SK-N-SH treated with all-trans-retinoic acid at 6 μM for 48 hours (cell line): ENCODE measurements around the gene DNAH1.

Experiments
- BACH2 ChIP-seq: fragments of 250-450 bp; sonication (Bioruptor Pico); IDR thresholded peaks from 2 replicates; pipeline ENCODE4 v1.9.0; 2021; ENCODE audit warnings: mild to moderate bottlenecking, borderline replicate concordance
- ESRRG ChIP-seq: fragments of 250-450 bp; sonication (Bioruptor Pico); IDR thresholded peaks from 2 replicates; pipeline ENCODE4 v1.6.1; 2021; ENCODE audit warnings: mild to moderate bottlenecking
- GLIS3 ChIP-seq: fragments of 250-450 bp; sonication (Bioruptor Pico); IDR thresholded peaks from 2 replicates; pipeline ENCODE4 v1.5.0; 2020; ENCODE audit warnings: mild to moderate bottlenecking, moderate library complexity
- ISL1 ChIP-seq: fragments of 250-450 bp; sonication (Bioruptor Pico); IDR thresholded peaks from 2 replicates; pipeline ENCODE4 v2.1.2; 2022; ENCODE audit warnings: mild to moderate bottlenecking, moderate library complexity
- OSR1 ChIP-seq: fragments of 250-450 bp; sonication (Bioruptor Pico); IDR thresholded peaks from 2 replicates; pipeline ENCODE4 v1.8.0; 2022; ENCODE audit warnings: moderate library complexity, mild to moderate bottlenecking, inconsistent platforms
- ZC3H10 ChIP-seq: fragments of 250-450 bp; sonication (Bioruptor Pico); IDR thresholded peaks from 2 replicates; pipeline ENCODE4 v1.5.1; 2021; ENCODE audit warnings: mild to moderate bottlenecking, moderate library complexity
- ZFP30 ChIP-seq: fragments of 450-650 bp; formaldehyde crosslinking; IDR thresholded peaks from 2 replicates; pipeline ENCODE4 v1.5.0; 2022; ENCODE audit warnings: mild to moderate bottlenecking, moderate library complexity
- ZNF565 ChIP-seq: fragments of 450-650 bp; formaldehyde crosslinking; conservative IDR thresholded peaks from 2 replicates; pipeline ENCODE4 v1.5.0; 2020; ENCODE audit warnings: low read depth, mild to moderate bottlenecking, moderate library complexity
- TF ChIP-seq, protein P1 (sequence below): fragments of 250-450 bp; sonication (Bioruptor Pico); IDR thresholded peaks from 2 replicates; pipeline ENCODE4 v1.8.0; 2020; ENCODE audit warnings: mild to moderate bottlenecking, moderate library complexity, borderline replicate concordance
- TF ChIP-seq, protein P2 (sequence below): fragments of 250-450 bp; sonication (Bioruptor Pico); IDR thresholded peaks from 2 replicates; pipeline ENCODE4 v1.8.0; 2021; ENCODE audit warnings: low read depth, mild to moderate bottlenecking, moderate library complexity, borderline replicate concordance
- TF ChIP-seq, protein P3 (sequence below): fragments of 250-450 bp; sonication (Bioruptor Pico); IDR thresholded peaks from 2 replicates; pipeline ENCODE4 v1.5.1; 2020; ENCODE audit warnings: low read depth, mild to moderate bottlenecking, moderate library complexity

DNA sequence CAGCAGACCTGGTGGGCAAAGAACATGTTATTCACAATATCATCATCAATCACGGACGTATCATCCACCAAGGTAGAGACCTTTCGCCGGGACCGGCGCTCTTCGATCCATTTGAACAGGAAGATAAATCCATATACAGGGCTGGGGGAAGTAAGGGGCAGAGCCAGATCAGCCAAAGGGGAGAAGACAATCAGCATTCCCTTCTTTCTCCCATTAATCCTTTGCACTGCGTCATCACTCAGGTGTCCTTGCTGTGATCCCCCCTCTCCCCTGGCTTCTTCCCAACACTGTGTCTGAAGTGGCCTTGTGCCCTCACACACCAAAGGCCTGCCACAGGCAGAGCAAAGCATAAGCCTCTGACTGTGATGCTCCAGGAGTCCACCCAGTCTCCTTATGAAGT, 92.3 kb downstream of the DNAH1 start:
- TF ChIP-seq ZNF565 (CRISPR knock-in tag) = no peak
- TF ChIP-seq, protein P1, sequence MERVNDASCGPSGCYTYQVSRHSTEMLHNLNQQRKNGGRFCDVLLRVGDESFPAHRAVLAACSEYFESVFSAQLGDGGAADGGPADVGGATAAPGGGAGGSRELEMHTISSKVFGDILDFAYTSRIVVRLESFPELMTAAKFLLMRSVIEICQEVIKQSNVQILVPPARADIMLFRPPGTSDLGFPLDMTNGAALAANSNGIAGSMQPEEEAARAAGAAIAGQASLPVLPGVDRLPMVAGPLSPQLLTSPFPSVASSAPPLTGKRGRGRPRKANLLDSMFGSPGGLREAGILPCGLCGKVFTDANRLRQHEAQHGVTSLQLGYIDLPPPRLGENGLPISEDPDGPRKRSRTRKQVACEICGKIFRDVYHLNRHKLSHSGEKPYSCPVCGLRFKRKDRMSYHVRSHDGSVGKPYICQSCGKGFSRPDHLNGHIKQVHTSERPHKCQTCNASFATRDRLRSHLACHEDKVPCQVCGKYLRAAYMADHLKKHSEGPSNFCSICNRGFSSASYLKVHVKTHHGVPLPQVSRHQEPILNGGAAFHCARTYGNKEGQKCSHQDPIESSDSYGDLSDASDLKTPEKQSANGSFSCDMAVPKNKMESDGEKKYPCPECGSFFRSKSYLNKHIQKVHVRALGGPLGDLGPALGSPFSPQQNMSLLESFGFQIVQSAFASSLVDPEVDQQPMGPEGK = no peak
- TF ChIP-seq ZFP30 (CRISPR knock-in tag) = no peak
- no peak for TF ChIP-seq GLIS3 (CRISPR knock-in tag)
- no peak for TF ChIP-seq ESRRG (CRISPR knock-in tag)
- TF ChIP-seq OSR1 (CRISPR knock-in tag) = no peak
- TF ChIP-seq BACH2 (CRISPR knock-in tag) = no peak
- TF ChIP-seq, protein P2, sequence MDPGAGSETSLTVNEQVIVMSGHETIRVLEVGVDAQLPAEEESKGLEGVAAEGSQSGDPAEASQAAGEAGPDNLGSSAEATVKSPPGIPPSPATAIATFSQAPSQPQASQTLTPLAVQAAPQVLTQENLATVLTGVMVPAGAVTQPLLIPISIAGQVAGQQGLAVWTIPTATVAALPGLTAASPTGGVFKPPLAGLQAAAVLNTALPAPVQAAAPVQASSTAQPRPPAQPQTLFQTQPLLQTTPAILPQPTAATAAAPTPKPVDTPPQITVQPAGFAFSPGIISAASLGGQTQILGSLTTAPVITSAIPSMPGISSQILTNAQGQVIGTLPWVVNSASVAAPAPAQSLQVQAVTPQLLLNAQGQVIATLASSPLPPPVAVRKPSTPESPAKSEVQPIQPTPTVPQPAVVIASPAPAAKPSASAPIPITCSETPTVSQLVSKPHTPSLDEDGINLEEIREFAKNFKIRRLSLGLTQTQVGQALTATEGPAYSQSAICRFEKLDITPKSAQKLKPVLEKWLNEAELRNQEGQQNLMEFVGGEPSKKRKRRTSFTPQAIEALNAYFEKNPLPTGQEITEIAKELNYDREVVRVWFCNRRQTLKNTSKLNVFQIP (CRISPR knock-in tag) = no peak
- TF ChIP-seq ZC3H10 (CRISPR knock-in tag) = no peak
- TF ChIP-seq, protein P3, sequence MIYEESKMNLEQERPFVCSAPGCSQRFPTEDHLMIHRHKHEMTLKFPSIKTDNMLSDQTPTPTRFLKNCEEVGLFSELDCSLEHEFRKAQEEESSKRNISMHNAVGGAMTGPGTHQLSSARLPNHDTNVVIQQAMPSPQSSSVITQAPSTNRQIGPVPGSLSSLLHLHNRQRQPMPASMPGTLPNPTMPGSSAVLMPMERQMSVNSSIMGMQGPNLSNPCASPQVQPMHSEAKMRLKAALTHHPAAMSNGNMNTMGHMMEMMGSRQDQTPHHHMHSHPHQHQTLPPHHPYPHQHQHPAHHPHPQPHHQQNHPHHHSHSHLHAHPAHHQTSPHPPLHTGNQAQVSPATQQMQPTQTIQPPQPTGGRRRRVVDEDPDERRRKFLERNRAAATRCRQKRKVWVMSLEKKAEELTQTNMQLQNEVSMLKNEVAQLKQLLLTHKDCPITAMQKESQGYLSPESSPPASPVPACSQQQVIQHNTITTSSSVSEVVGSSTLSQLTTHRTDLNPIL (CRISPR knock-in tag) = no peak
- no peak for TF ChIP-seq ISL1 (CRISPR knock-in tag)
